GM12878 (cell line): ENCODE data around the gene TPPP3. TPM values are rescaled to one million over a fixed set of nuclear protein-coding genes. Genes with fewer than 3 reads are reported as not detected.

Experiments used
- ATAC-seq: fragments of 200-7000 bp; cut with Tn5 transposase; 3 replicates; pipeline ENCODE4 v1.9.1; 2020; ENCODE audit warnings: mild to moderate bottlenecking, moderate library complexity
- BruUV-seq: library from RNA; stranded (reverse); fragments of 400-500 nt; replicated peaks from 2 replicates; lab custom pipeline; 2021; lab: Mats Ljungman, UMichigan
- CTCF ChIA-PET: fragments of 300-600 bp; sonication (Branson Sonifier 250); formaldehyde crosslinking; extraction: SDS; loops from one replicate; lab custom pipeline; 2021; ENCODE audit warnings: inconsistent platforms; lab: Yijun Ruan, JAX
- POLR2A ChIA-PET: fragments of 350-600 bp; formaldehyde crosslinking; extraction: SDS; loops from one replicate; lab custom pipeline; 2021; ENCODE audit warnings: inconsistent platforms; lab: Charles Lee
- RAD21 ChIA-PET: fragments of 300-600 bp; sonication (Branson Sonifier 250); formaldehyde crosslinking; loops from one replicate; lab custom pipeline; 2023; ENCODE audit warnings: antibody characterized with exemption; ENCODE audit not compliant: unreplicated experiment; lab: Charles Lee
- SMC1A ChIA-PET: fragments of 300-600 bp; sonication (Branson Sonifier 250); formaldehyde crosslinking; loops from one replicate; lab custom pipeline; 2023; ENCODE audit not compliant: unreplicated experiment, uncharacterized antibody; lab: Charles Lee
- DNase-seq: peaks from one replicate; pipeline ENCODE4 v3.0.0-alpha.2; 2011; ENCODE audit warnings: low read depth, low spot score
- FAIRE-seq: peaks from 3 replicates; lab custom pipeline; 2011; peaks lifted over from hg19 to GRCh38; lab: Jason Lieb, UNC
- H2AFZ ChIP-seq: 2 replicates; pipeline ENCODE4 v1.6.0; 2011; ENCODE audit warnings: low read depth, low read length, control low read depth; ENCODE audit not compliant: control insufficient read depth
- H3K27ac ChIP-seq: 2 replicates; pipeline ENCODE4 v1.5.1; 2011; ENCODE audit warnings: control low read depth; ENCODE audit not compliant: control insufficient read depth, insufficient read depth
- H3K27me3 ChIP-seq, 2 experiments: replicated peaks in 1 of 2; 2 replicates each; pipeline versions ENCODE4 v1.6.0 to v1.6.1; 2011; ENCODE audit warnings: low read length in 1 of 2; ENCODE audit not compliant: control insufficient read depth in 2 of 2, insufficient read depth in 2 of 2
- H3K36me3 ChIP-seq, 2 experiments: 2 replicates each; pipeline ENCODE4 v1.5.1; 2011; ENCODE audit warnings: low read length in 1 of 2; ENCODE audit not compliant: control insufficient read depth in 2 of 2, insufficient read depth in 2 of 2
- H3K4me1 ChIP-seq: 2 replicates; pipeline ENCODE4 v1.6.1; 2011; ENCODE audit warnings: mild to moderate bottlenecking, low read length, moderate library complexity, mixed read lengths; ENCODE audit not compliant: control insufficient read depth, insufficient read depth
- H3K4me2 ChIP-seq: 2 replicates; pipeline ENCODE4 v1.6.0; 2011; ENCODE audit warnings: control low read depth; ENCODE audit not compliant: control insufficient read depth, insufficient read depth
- H3K4me3 ChIP-seq: fragments of 200-600 bp; sonication (generic); 2 replicates; pipeline ENCODE4 v1.5.1; 2016
- H3K79me2 ChIP-seq: 2 replicates; pipeline ENCODE4 v1.6.0; 2011; ENCODE audit warnings: low read length; ENCODE audit not compliant: control insufficient read depth, insufficient read depth
- H3K9ac ChIP-seq: 2 replicates; pipeline ENCODE4 v1.8.0; 2011; ENCODE audit warnings: low read length, control low read depth, mixed read lengths; ENCODE audit not compliant: control insufficient read depth, insufficient read depth
- H3K9me3 ChIP-seq: replicated peaks from 3 replicates; pipeline ENCODE4 v1.5.1; 2011; ENCODE audit warnings: mild to moderate bottlenecking, low read length; ENCODE audit not compliant: control insufficient read depth, insufficient read depth
- H4K20me1 ChIP-seq: 2 replicates; pipeline ENCODE4 v1.6.0; 2011; ENCODE audit not compliant: control insufficient read depth, insufficient read depth
- CHD2 ChIP-seq: IDR thresholded peaks from 2 replicates; pipeline ENCODE4 v1.6.1; 2011; ENCODE audit warnings: low read depth, low read length, improper control_type of control experiment, borderline replicate concordance
- HDGF ChIP-seq: fragments of 450-650 bp; IDR thresholded peaks from 2 replicates; pipeline ENCODE4 v1.6.1; 2016; ENCODE audit warnings: antibody characterized with exemption
- WGBS: methylation state at CpG from one replicate; pipeline ENCODE4 v1.1.6; 2016; ENCODE audit warnings: low lambda C conversion rate; ENCODE audit not compliant: insufficient replicate concordance, insufficient coverage; ENCODE audit errors: missing lambda C conversion rate; 5-methylcytosine and 5-hydroxymethylcytosine counted together
- in situ Hi-C: fragments of 300-500 bp; cut with MboI; formaldehyde crosslinking; loops from 9 replicates; pipeline ENCODE4 v1.14.3; 2018; ENCODE audit warnings: mixed read lengths
- intact Hi-C: fragments of 100-400 bp; cut with micrococcal nuclease; formaldehyde crosslinking; loops from one replicate; pipeline ENCODE4 v1.14.2; 2022; ENCODE audit not compliant: unreplicated experiment
- polyA plus RNA-seq, 11 experiments: library from polyadenylated mRNA; depleted of rRNA in 4 of 11; unstranded in 6 of 11; stranded (reverse) in 5 of 11; fragments of >200 nt; fragmentation: Nextera tagmentation in 4 of 11; fragmentation: Illumina TruSeq in 1 of 11; extraction: Ambion mirVana in 4 of 11; extraction: Trizol in 1 of 11; gene quantifications; 1 replicate in 1 of 11; 2 replicates in 10 of 11; pipeline versions ENCODE4 v1.2.1 to v1.2.3, GENCODE V29; 2011 to 2016; ENCODE audit warnings: inconsistent platforms in 2 of 11, missing spikeins in 2 of 11, low read depth in 1 of 11
- total RNA-seq, 4 experiments: library from RNA; depleted of rRNA in 3 of 4; stranded (reverse); fragments of >200 nt in 3 of 4; fragmentation: Illumina TruSeq in 1 of 4; extraction: Trizol in 1 of 4; gene quantifications; 2 replicates each; pipeline versions ENCODE4 v1.2.1 to v1.2.3, GENCODE V29; 2013 to 2021
- TF ChIP-seq, protein P1 (sequence below): IDR thresholded peaks from 2 replicates; pipeline ENCODE4 v1.6.1; 2012; ENCODE audit warnings: mild to moderate bottlenecking, low read depth, low read length

The TPPP3 gene
- total and polyA plus RNA-seq, 10 of the 15 experiments (the other 5 are each of a cell fraction or from before 2014, with no cell fraction given), result 0.14 TPM; not detected in 9

DNA sequence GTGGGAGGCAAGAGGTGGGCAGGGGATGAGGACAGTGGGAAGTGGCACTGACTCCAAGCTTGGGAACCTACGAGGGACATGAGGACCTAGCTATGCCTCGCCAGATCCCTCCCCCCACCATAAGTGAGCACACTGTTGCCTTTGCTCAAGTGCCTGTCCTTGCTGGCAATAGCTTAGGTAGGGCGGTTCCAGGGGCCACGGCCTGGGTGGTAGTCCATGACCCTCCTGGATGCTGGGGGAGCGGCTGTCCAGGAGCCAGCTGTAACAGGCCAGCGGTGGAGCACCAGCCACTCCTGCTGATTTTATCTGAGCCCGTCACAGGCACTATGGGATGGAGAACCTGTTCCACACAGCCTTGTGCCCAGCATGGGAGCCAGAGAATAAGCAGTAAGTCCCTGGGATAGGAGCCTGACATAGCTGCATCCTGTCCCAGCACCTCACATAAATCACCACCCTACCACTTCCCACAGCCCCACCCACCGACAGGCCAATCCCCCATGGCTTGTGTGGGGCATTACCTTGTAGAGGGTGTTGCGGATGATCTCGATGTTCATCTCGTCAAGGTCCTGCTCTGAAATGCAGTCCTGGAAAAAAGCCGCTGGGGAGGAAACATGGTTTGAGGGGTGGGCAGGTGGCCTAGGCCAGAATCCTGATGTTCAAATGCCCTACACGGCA, 49.4 kb upstream of the TPPP3 start:
- H3K4me1 ChIP-seq, result peaks cover 5% of the 10 kb centered on the region
- ChIA-PET CTCF (interaction anchor here (1.6 to 7.7 kb wide), 2 partner anchors 10 to 16 kb away, joined by 4 to 84 read pairs; no protein-coding TSS in a partner anchor), SMC1A (no interaction called here), RAD21 (no interaction called here)
- H3K9me3 ChIP-seq, result no peaks in the 10 kb centered on the region
- DNase-seq (no peak), FAIRE-seq (no peak), ATAC-seq (no peak)
- H3K36me3 ChIP-seq, result peaks cover 4 to 21% of the 10 kb centered on the region in 2 experiments
- H3K4me2 ChIP-seq, result no peak overlapping the region
- H3K27me3 ChIP-seq, result no peaks in the 10 kb centered on the region
- no peak overlapping the region for H2AFZ ChIP-seq
- BruUV-seq, result no TSS peak
- no peak for TF ChIP-seq HDGF
- TF ChIP-seq CHD2, result no peak
- TF ChIP-seq, protein P1, sequence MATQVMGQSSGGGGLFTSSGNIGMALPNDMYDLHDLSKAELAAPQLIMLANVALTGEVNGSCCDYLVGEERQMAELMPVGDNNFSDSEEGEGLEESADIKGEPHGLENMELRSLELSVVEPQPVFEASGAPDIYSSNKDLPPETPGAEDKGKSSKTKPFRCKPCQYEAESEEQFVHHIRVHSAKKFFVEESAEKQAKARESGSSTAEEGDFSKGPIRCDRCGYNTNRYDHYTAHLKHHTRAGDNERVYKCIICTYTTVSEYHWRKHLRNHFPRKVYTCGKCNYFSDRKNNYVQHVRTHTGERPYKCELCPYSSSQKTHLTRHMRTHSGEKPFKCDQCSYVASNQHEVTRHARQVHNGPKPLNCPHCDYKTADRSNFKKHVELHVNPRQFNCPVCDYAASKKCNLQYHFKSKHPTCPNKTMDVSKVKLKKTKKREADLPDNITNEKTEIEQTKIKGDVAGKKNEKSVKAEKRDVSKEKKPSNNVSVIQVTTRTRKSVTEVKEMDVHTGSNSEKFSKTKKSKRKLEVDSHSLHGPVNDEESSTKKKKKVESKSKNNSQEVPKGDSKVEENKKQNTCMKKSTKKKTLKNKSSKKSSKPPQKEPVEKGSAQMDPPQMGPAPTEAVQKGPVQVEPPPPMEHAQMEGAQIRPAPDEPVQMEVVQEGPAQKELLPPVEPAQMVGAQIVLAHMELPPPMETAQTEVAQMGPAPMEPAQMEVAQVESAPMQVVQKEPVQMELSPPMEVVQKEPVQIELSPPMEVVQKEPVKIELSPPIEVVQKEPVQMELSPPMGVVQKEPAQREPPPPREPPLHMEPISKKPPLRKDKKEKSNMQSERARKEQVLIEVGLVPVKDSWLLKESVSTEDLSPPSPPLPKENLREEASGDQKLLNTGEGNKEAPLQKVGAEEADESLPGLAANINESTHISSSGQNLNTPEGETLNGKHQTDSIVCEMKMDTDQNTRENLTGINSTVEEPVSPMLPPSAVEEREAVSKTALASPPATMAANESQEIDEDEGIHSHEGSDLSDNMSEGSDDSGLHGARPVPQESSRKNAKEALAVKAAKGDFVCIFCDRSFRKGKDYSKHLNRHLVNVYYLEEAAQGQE, result no peak
- TF ChIP-seq, all 136 proteins: peak for 0
- intact Hi-C loops, result no loop called here
- in situ Hi-C loops, result no loop called here
- Histone ChIP-seq H3K79me2 (no peaks in the 10 kb centered on the region), H3K9ac (no peak overlapping the region), H3K4me3 (no peak overlapping the region), H3K27ac (no peak overlapping the region), H4K20me1 (0 out of 2 replicates have a peak, but pooled peaks cover 4% of the 10 kb centered on the region)
- POLR2A ChIA-PET, result no interaction called here
- WGBS, result 97% methylated on average over 13 of the region's 13 CpGs
